Sciatic nerve (tissue), 2 donors: ENCODE measurements around the gene F11. TPM values are rescaled to one million over a fixed set of nuclear protein-coding genes. Genes with fewer than 3 reads are reported as not detected.
"Not testable (repeated sequence)": the region's sequence is repeated elsewhere in the genome, so short reads cannot be mapped to it uniquely, and the experiment has no call there.

Source experiments
- ATAC-seq: fragments of 200-7000 bp; cut with Tn5 transposase; one replicate; pipeline ENCODE4 v1.9.1; 2020; ENCODE audit warnings: mild to moderate bottlenecking, moderate library complexity
- DNase-seq: peaks from one replicate; pipeline ENCODE4 v3.0.0-alpha.2; 2020; ENCODE audit warnings: low spot score
- intact Hi-C: fragments of 100-400 bp; cut with DNase I; formaldehyde crosslinking; loops from one replicate; pipeline ENCODE4 v1.14.2; 2022
- total RNA-seq: library from RNA; stranded (reverse); fragmentation: NEBNext Ultra II Directional; extraction: Animal tissue kit (Norgen Biotek cat#: 25700); gene quantifications from one replicate; pipeline ENCODE4 v1.2.1, GENCODE V29; 2021
- donor health status: DM: no; HTN: no; CAD: no.
- donor health status: DM: no; HTN: no; CAD: no.

F11 gene
- total RNA-seq, 1 donor from 2014 or later, result not detected

- intact Hi-C loops, result no loop called here
- DNase-seq, result no peak
- ATAC-seq, result no peak
These were observed 30.5 kb downstream of the F11 start for GRCh38 chr4:186296481-186296880.

DNA sequence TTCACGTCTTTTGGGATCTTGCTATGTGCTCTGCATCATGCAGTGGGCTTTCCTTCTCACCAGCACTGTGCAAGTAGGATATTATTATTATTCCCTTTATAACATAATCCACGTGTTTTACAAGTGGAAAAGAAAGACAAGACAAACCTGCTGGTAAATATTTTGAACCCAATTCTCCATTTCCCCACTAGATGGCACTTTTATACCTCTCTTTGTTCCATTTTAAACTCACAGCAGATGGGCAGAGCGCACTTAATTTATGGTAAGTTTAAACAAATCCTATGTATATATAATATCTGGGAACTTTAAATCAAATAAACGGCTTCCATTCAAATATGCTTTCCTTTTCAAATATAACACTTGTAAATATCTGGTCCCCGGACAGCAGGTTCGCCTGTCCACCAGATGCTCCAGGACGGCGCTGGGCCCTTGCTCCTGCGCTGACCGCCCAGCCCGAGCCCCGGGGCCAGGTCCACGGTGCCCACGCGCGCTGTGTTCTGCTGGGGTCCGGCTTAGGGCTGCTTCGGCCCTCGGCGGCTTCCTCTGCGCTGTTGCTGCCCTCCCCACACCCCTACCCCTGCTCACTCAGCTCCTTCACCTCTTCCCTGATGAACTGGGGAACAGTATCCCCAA, 31.1 kb downstream of the F11 start:
- intact Hi-C loops, result no loop called here
- peak; percentile 28 for ATAC-seq
- DNase-seq, result no peak

GRCh38 chr4:186298031-186298647, 32.1 kb downstream of the F11 start:
- DNase-seq (no peak), ATAC-seq (no peak)
- intact Hi-C loops, result no loop called here

DNA sequence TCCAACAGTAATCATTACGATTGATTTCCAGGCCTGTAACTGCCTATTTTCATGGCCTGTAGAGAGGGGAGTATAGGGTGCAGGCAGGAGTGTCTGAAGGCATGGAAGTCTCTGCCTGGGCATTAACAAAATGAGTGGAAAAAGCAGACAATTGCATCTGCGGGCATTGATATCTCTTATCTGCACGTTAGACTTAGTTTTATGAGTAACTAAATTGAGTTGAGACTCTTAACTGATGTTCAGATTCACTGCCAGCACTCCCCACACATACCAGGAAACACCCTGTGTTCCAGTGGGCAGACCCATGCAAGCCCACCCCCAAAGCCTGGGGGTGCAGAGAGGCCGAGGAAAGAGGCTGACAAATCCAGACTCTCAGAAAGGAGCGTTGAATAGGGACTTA, 33.3 kb downstream of the F11 start:
- intact Hi-C loops, result no loop called here
- ATAC-seq, result no peak
- no peak for DNase-seq

DNA sequence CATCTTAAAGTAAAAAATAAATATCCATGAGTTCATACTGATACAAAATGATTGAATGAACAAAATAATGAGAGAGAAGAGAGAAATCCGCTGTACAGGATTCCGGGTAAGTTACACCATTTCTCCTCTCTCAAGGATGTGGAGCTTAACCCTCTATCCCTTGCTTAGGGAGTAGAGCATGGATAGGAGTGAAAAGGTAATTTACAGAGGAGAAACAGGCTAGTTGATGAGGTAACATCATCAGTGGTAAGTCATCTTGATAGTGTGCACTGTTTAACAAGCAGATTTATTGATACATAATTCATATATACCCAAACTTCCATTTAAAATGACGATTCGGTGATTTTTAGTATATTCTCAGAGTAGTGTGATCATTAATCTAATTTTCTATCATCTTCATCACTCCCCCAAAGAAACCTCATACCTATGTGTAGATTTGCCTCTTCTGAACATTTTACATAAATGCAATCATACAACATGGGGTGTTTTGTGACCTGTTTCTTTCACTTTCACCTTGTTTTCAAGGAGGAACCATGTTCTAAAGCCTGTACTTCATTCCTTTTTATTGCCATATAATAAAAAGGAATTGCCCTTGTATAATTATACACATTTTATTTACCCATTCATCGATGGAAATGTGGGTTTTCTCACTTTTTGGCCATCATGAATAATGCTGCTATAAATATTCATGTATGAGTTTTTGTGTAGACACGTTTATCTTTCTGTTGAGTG, 34.8 kb downstream of the F11 start:
- ATAC-seq, result no peak
- intact Hi-C loops, result no loop called here

GRCh38 chr4:186304216-186304615, 38.2 kb downstream of the F11 start:
- intact Hi-C loops, result no loop called here
- no peak for ATAC-seq
- no peak for DNase-seq

More for the DNA sequence above, 34.8 kb downstream of the F11 start:
- DNase-seq, result no peak

DNA sequence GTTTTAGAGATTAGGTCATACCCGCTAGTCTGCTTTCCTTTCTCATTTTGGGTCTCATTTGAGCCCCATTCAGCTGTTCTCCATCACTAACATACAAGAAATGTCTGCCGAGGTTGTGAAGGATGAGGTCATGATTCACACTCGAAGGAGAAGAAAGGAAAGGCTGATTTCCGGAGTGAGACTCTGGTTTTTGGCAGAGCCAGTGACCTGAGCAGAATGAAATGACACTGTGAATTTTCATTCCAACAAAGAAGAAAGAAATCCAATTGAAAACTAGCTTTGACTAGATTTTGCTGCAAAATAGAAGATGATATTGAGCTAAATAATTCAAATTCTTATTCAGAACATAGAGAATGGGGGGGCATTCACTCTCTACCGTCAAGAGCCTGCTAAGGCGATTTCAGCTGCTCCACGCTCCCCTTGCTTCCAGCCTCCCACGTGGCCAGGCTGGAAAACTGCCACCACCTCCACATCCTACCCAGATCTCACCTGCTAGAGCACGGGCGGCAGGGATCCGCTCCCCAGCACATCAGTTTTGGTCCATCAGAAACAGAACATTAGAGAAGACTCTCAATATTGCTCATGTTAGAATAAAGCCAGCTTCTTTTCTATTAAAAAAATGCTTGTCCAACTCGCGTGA, 39.0 kb downstream of the F11 start:
- ATAC-seq, result no peak
- no peak for DNase-seq
- intact Hi-C loops, result loop anchor here (5.0 kb wide), 1 partner anchor 1533 kb away; no protein-coding TSS in a partner anchor

GRCh38 chr4:186307497-186307896, 41.5 kb downstream of the F11 start:
- intact Hi-C loops, result loop anchor here (5.0 kb wide), 1 partner anchor 1535 kb away; no protein-coding TSS in a partner anchor
- ATAC-seq (peak; percentile 78), DNase-seq (no peak)

- DNase-seq (no peak), ATAC-seq (peak; percentile 64)
- intact Hi-C loops, result loop anchor here (5.0 kb wide), 1 partner anchor 1536 kb away; no protein-coding TSS in a partner anchor
These were observed 41.9 kb downstream of the F11 start for GRCh38 chr4:186307916-186308315.

GRCh38 chr4:186318481-186318880, 52.5 kb downstream of the F11 start:
- intact Hi-C loops, result no loop called here
- ATAC-seq (no peak), DNase-seq (no peak)

DNA sequence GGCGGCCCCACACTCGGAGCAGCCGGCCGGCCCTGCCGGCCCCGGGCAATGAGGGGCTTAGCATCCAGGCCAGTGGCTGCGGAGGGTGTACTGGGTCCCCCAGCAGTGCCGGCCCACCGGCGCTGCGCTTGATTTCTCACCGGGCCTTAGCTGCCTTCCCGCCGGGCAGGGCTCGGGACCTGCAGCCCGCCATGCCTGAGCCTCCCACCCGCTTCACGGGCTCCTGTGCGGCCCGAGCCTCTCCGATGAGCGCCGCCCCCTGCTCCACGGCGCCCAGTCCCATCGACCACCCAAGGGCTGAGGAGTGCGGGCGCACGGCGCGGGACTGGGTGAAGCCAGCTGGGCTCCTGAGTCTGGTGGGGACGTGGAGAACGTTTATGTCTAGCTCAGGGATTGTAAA, 58.7 kb downstream of the F11 start:
- intact Hi-C loops, DNase-seq: not testable (repeated sequence)

GRCh38 chr4:186326391-186326790, 60.4 kb downstream of the F11 start:
- intact Hi-C loops, result no loop called here
- DNase-seq (no peak), ATAC-seq (no peak)

More for the DNA sequence above, 58.7 kb downstream of the F11 start:
- not testable (repeated sequence) for ATAC-seq

- no peak for ATAC-seq
- intact Hi-C loops, result no loop called here
- no peak for DNase-seq
These were observed 63.4 kb downstream of the F11 start for GRCh38 chr4:186329372-186329771.

DNA sequence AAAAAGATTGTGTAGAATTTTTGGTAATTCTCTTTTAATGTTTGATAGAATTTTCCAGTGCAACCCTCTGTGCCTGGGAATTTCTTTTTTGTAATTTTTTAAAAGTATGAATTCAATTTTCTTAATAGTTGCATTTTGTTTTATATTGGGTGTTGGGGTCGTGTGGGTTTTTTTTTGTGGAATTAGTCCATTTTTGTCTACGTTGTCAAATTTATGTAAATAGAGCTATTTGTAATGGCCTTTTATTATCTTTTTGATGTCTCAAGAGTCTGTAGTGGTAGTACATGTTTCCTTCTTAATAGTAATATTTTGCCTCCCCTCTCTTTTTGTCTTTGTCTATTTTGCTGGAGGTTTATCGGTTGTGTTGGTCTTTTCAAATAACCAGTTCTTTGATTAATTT, 64.4 kb downstream of the F11 start:
- ATAC-seq, result no peak
- intact Hi-C loops, result no loop called here

DNA sequence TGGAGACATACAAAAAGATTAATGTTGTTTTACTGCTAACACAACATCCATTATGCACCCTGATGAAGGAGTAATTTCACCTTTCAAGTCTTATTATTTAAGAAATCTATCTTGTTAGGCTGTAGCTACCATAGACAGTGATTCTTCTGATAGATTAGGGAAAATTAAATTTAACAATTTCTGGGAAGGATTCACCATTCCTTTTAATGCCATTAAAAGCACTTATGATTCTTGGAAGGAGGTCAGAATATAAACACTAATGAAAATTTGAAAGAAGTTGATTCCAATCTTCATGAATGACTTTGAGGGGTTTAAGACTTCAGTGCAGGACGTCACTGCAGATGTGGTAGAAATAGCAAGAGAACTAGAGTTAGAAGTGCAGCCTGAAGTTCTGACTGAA, 69.8 kb downstream of the F11 start:
- no peak for ATAC-seq
- intact Hi-C loops, result loop anchor here (5.0 kb wide), 1 partner anchor 1282 kb away; no protein-coding TSS in a partner anchor
- no peak for DNase-seq

More for the DNA sequence above, 64.4 kb downstream of the F11 start:
- DNase-seq, result no peak

Other genes starting within 250 kb of the F11 start
- gene TLR3, start 197.0 kb upstream of the F11 start, total RNA-seq, result 15.2 TPM
- 17.2 TPM for gene FAM149A, start 161.5 kb upstream of the F11 start, total RNA-seq
- 42.0 TPM for gene CYP4V2, start 74.6 kb upstream of the F11 start, total RNA-seq
- 1.1 TPM for gene KLKB1, start 38.7 kb upstream of the F11 start, total RNA-seq